A673 (cell line): ENCODE results near the gene MYO7A. TPM values are rescaled to one million over a fixed set of nuclear protein-coding genes. Genes with fewer than 3 reads are reported as not detected.

Source experiments
- BruUV-seq: library from RNA; stranded (reverse); fragments of 400-500 nt; replicated peaks from 2 replicates; lab custom pipeline; 2021; lab: Mats Ljungman, UMichigan
- CTCF ChIA-PET: fragments of 300-600 bp; sonication (Branson Sonifier 250); formaldehyde crosslinking; loops from one replicate; lab custom pipeline; 2022; ENCODE audit warnings: antibody characterized with exemption; lab: Charles Lee
- POLR2A ChIA-PET: fragments of 300-600 bp; sonication (Branson Sonifier 250); formaldehyde crosslinking; loops from one replicate; lab custom pipeline; 2022; ENCODE audit warnings: antibody characterized with exemption; ENCODE audit not compliant: low non-redundant PET; lab: Charles Lee
- DNase-seq: peaks from one replicate; pipeline ENCODE4 v3.0.0-alpha.2; 2015; ENCODE audit warnings: low spot score
- H3K27ac ChIP-seq: fragments of 200-600 bp; sonication (generic); 2 replicates; pipeline ENCODE4 v1.5.1; 2016; ENCODE audit warnings: mixed run types, low read depth, mild to moderate bottlenecking, mixed read lengths, antibody characterized with exemption, low read length; ENCODE audit not compliant: poor library complexity, severe bottlenecking
- H3K27me3 ChIP-seq: fragments of 200-600 bp; sonication (generic); replicated peaks from 2 replicates; pipeline ENCODE4 v1.6.1; 2017; ENCODE audit warnings: mixed run types, low read depth, mild to moderate bottlenecking, mixed read lengths, antibody characterized with exemption, low read length; ENCODE audit not compliant: insufficient read depth, poor library complexity
- H3K36me3 ChIP-seq: fragments of 200-600 bp; sonication (generic); 2 replicates; pipeline ENCODE4 v1.6.1; 2016; ENCODE audit warnings: mixed run types, mild to moderate bottlenecking, mixed read lengths, antibody characterized with exemption, low read length; ENCODE audit not compliant: insufficient read depth, poor library complexity, severe bottlenecking
- H3K4me1 ChIP-seq: fragments of 200-600 bp; sonication (generic); 2 replicates; pipeline ENCODE4 v1.6.1; 2017; ENCODE audit warnings: mixed run types, mild to moderate bottlenecking, mixed read lengths, antibody characterized with exemption, low read length; ENCODE audit not compliant: insufficient read depth, poor library complexity, severe bottlenecking
- H3K4me3 ChIP-seq: fragments of 200-600 bp; sonication (generic); 2 replicates; pipeline ENCODE4 v1.5.1; 2016; ENCODE audit warnings: low read depth, mixed run types, mild to moderate bottlenecking, mixed read lengths, low read length; ENCODE audit not compliant: poor library complexity, severe bottlenecking
- H3K9me3 ChIP-seq: fragments of 200-600 bp; sonication (generic); 2 replicates; pipeline ENCODE4 v1.6.1; 2016; ENCODE audit warnings: mixed run types, low read depth, mild to moderate bottlenecking, mixed read lengths, antibody characterized with exemption, low read length; ENCODE audit not compliant: poor library complexity, severe bottlenecking
- EZH2 ChIP-seq: fragments of 200-600 bp; sonication (generic); IDR thresholded peaks from 2 replicates; pipeline ENCODE4 v1.6.1; 2017; ENCODE audit warnings: borderline replicate concordance, low read depth, mild to moderate bottlenecking, mixed read lengths, antibody characterized with exemption, low read length; ENCODE audit not compliant: poor library complexity, severe bottlenecking
- intact Hi-C: fragments of 100-400 bp; cut with micrococcal nuclease; formaldehyde crosslinking; loops from one replicate; pipeline ENCODE4 v1.10.0; 2022; ENCODE audit not compliant: unreplicated experiment
- total RNA-seq: library from RNA; stranded (reverse); gene quantifications from 2 replicates; pipeline ENCODE4 v1.2.3, GENCODE V29; 2021
- TF ChIP-seq, protein P1 (sequence below): fragments of 300-800, 200-600 bp; sonication (generic); conservative IDR thresholded peaks from 2 replicates; pipeline ENCODE4 v1.5.1; 2017; ENCODE audit warnings: low read depth, mild to moderate bottlenecking, antibody characterized with exemption, low read length, moderate library complexity, mixed read lengths

Gene MYO7A
- total RNA-seq, 1 experiment from 2014 or later = not detected

DNA sequence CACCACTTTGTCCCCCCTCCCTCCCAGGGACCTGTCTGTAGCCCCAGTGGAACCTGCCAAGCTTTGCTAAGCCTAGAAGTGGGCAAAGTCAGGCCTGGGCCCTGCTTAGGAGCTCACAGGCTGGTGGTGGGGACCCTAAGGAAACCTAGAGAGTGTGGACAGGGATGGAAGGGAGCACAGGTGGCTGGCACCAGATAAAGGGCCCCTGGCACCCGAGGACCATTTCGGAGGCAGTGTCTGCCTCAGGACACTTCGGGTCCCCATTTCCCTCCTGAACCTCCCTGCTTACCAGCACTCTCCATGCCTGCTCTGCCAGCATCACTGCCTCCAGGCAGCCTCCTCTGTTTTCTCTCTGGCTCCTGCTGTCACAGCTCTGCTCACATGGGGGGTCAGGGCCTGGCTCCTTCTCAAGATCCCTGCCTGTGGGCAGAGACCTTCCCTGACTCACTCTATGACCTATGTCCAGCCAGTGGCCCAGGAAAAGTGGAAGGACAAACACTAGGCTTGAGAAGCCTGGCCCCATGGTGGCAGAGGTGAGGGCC is 39.0 kb upstream of the MYO7A start:
- CTCF ChIA-PET = no interaction called here
- Histone ChIP-seq H3K27me3 (no peaks in the 10 kb centered on the region), H3K36me3 (no peaks in the 10 kb centered on the region), H3K9me3 (no peaks in the 10 kb centered on the region), H3K4me1 (no peaks in the 10 kb centered on the region), H3K27ac (no peak overlapping the region), H3K4me3 (no peak overlapping the region)
- no TSS peak for BruUV-seq
- no peak for TF ChIP-seq EZH2
- TF ChIP-seq, protein P1, sequence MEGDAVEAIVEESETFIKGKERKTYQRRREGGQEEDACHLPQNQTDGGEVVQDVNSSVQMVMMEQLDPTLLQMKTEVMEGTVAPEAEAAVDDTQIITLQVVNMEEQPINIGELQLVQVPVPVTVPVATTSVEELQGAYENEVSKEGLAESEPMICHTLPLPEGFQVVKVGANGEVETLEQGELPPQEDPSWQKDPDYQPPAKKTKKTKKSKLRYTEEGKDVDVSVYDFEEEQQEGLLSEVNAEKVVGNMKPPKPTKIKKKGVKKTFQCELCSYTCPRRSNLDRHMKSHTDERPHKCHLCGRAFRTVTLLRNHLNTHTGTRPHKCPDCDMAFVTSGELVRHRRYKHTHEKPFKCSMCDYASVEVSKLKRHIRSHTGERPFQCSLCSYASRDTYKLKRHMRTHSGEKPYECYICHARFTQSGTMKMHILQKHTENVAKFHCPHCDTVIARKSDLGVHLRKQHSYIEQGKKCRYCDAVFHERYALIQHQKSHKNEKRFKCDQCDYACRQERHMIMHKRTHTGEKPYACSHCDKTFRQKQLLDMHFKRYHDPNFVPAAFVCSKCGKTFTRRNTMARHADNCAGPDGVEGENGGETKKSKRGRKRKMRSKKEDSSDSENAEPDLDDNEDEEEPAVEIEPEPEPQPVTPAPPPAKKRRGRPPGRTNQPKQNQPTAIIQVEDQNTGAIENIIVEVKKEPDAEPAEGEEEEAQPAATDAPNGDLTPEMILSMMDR = no peak
- intact Hi-C loops = no loop called here
- no peak for DNase-seq
- POLR2A ChIA-PET = no interaction called here

- no TSS peak for BruUV-seq
- ChIA-PET CTCF (interaction anchor here (0.6 to 2.2 kb wide), 2 partner anchors 42 kb away, joined by 3 to 63 read pairs; no protein-coding TSS in a partner anchor), POLR2A (no interaction called here)
- Histone ChIP-seq H3K9me3 (no peaks in the 10 kb centered on the region), H3K36me3 (no peaks in the 10 kb centered on the region), H3K27ac (no peak overlapping the region), H3K27me3 (no peaks in the 10 kb centered on the region), H3K4me1 (no peaks in the 10 kb centered on the region), H3K4me3 (no peak overlapping the region)
- intact Hi-C loops = no loop called here
- DNase-seq = no peak
- no peak for TF ChIP-seq EZH2
- TF ChIP-seq, protein P1 = no peak
Measured at GRCh38 chr11:77090046-77090372, 38.0 kb upstream of the MYO7A start.

GRCh38 chr11:77090373-77091111 is 37.5 kb upstream of the MYO7A start:
- Histone ChIP-seq H3K4me1 (no peaks in the 10 kb centered on the region), H3K4me3 (no peak overlapping the region), H3K27me3 (no peaks in the 10 kb centered on the region), H3K36me3 (no peaks in the 10 kb centered on the region), H3K9me3 (no peaks in the 10 kb centered on the region), H3K27ac (no peak overlapping the region)
- intact Hi-C loops = loop anchor here (1.0 kb wide), 1 partner anchor 43 kb away; no protein-coding TSS in a partner anchor
- CTCF ChIA-PET = interaction anchor here (0.9 to 2.2 kb wide), 7 partner anchors 9 to 369 kb away, joined by 3 to 63 read pairs (median 4); no protein-coding TSS in a partner anchor
- TF ChIP-seq, protein P1 = no peak
- TF ChIP-seq EZH2 = no peak
- no peak for DNase-seq
- POLR2A ChIA-PET = no interaction called here
- BruUV-seq = no TSS peak
